SK-N-SH (cell line): ENCODE data around the gene WSCD1.

Experiments used
- POLR2AphosphoS5 ChIP-seq: IDR thresholded peaks from 2 replicates; pipeline ENCODE4 v1.6.1; 2012; ENCODE audit warnings: low read depth, low read length
- RFX5 ChIP-seq: IDR thresholded peaks from 2 replicates; pipeline ENCODE4 v1.6.1; 2012; ENCODE audit warnings: mild to moderate bottlenecking, improper control_type of control experiment, low read length
- SMC3 ChIP-seq: IDR thresholded peaks from 2 replicates; pipeline ENCODE4 v1.6.1; 2012; ENCODE audit warnings: low read depth, low read length, improper control_type of control experiment
- TEAD4 ChIP-seq: IDR thresholded peaks from 2 replicates; pipeline ENCODE4 v1.4.0; 2012; ENCODE audit warnings: mild to moderate bottlenecking, borderline replicate concordance; ENCODE audit not compliant: insufficient read depth
- YY1 ChIP-seq: IDR thresholded peaks from 2 replicates; pipeline ENCODE4 v1.4.0; 2012; ENCODE audit warnings: low read depth, mild to moderate bottlenecking
- TF ChIP-seq, protein P1 (sequence below): fragments of 200-600 bp; sonication (generic); IDR thresholded peaks from 2 replicates; pipeline ENCODE4 v1.6.1; 2017; ENCODE audit warnings: antibody characterized with exemption, mild to moderate bottlenecking, moderate library complexity
- TF ChIP-seq, protein P2 (sequence below): IDR thresholded peaks from 2 replicates; pipeline ENCODE4 v1.4.0; 2012; ENCODE audit warnings: low read depth
- TF ChIP-seq, protein P3 (sequence below): fragments of 150-350 bp; IDR thresholded peaks from 2 replicates; pipeline ENCODE4 v1.6.1; 2016; ENCODE audit warnings: mild to moderate bottlenecking, low read depth, low read length
- TF ChIP-seq, protein P4 (sequence below): IDR thresholded peaks from 2 replicates; pipeline ENCODE4 v1.6.1; 2012; ENCODE audit warnings: mild to moderate bottlenecking, low read depth, low read length, moderate library complexity

DNA sequence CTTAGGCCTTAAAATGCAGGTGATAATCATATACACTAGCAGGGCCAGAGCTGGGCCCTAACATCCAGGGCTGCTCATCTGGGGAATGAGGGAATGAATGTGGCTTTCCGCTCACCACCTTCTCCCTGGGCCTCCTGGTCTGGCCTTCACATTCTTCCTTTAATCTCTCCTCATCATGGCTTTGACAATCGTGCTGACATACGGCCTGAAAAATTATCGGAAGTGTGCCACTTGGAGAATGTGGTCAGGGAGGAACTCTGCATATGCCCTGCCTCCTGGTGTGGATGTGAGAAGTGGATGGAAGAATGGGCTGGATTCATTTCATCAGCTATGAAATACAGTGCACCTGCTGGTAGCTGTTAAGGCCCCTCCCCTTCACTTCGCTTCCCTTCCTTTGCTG is 2.4 kb downstream of the WSCD1 start:
- TF ChIP-seq TEAD4 (no peak), POLR2AphosphoS5 (no peak), YY1 (no peak), RFX5 (no peak), SMC3 (no peak)
- TF ChIP-seq, protein P1, sequence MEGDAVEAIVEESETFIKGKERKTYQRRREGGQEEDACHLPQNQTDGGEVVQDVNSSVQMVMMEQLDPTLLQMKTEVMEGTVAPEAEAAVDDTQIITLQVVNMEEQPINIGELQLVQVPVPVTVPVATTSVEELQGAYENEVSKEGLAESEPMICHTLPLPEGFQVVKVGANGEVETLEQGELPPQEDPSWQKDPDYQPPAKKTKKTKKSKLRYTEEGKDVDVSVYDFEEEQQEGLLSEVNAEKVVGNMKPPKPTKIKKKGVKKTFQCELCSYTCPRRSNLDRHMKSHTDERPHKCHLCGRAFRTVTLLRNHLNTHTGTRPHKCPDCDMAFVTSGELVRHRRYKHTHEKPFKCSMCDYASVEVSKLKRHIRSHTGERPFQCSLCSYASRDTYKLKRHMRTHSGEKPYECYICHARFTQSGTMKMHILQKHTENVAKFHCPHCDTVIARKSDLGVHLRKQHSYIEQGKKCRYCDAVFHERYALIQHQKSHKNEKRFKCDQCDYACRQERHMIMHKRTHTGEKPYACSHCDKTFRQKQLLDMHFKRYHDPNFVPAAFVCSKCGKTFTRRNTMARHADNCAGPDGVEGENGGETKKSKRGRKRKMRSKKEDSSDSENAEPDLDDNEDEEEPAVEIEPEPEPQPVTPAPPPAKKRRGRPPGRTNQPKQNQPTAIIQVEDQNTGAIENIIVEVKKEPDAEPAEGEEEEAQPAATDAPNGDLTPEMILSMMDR: no peak
- TF ChIP-seq, protein P2, sequence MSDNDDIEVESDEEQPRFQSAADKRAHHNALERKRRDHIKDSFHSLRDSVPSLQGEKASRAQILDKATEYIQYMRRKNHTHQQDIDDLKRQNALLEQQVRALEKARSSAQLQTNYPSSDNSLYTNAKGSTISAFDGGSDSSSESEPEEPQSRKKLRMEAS: no peak
- TF ChIP-seq, protein P3, sequence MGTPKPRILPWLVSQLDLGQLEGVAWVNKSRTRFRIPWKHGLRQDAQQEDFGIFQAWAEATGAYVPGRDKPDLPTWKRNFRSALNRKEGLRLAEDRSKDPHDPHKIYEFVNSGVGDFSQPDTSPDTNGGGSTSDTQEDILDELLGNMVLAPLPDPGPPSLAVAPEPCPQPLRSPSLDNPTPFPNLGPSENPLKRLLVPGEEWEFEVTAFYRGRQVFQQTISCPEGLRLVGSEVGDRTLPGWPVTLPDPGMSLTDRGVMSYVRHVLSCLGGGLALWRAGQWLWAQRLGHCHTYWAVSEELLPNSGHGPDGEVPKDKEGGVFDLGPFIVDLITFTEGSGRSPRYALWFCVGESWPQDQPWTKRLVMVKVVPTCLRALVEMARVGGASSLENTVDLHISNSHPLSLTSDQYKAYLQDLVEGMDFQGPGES: no peak
- TF ChIP-seq, protein P4, sequence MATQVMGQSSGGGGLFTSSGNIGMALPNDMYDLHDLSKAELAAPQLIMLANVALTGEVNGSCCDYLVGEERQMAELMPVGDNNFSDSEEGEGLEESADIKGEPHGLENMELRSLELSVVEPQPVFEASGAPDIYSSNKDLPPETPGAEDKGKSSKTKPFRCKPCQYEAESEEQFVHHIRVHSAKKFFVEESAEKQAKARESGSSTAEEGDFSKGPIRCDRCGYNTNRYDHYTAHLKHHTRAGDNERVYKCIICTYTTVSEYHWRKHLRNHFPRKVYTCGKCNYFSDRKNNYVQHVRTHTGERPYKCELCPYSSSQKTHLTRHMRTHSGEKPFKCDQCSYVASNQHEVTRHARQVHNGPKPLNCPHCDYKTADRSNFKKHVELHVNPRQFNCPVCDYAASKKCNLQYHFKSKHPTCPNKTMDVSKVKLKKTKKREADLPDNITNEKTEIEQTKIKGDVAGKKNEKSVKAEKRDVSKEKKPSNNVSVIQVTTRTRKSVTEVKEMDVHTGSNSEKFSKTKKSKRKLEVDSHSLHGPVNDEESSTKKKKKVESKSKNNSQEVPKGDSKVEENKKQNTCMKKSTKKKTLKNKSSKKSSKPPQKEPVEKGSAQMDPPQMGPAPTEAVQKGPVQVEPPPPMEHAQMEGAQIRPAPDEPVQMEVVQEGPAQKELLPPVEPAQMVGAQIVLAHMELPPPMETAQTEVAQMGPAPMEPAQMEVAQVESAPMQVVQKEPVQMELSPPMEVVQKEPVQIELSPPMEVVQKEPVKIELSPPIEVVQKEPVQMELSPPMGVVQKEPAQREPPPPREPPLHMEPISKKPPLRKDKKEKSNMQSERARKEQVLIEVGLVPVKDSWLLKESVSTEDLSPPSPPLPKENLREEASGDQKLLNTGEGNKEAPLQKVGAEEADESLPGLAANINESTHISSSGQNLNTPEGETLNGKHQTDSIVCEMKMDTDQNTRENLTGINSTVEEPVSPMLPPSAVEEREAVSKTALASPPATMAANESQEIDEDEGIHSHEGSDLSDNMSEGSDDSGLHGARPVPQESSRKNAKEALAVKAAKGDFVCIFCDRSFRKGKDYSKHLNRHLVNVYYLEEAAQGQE: no peak
